Measurements from ENCODE around the gene GTF2A1.
A peak's percentile ranks its signal among the peaks of the same experiment; 100 is the strongest.

Gene GTF2A1

GRCh38 chr14:81172881-81173280, 47.9 kb downstream of the GTF2A1 start:
- DNase-seq, result no peak

GRCh38 chr14:81172353-81172752, 48.4 kb downstream of the GTF2A1 start:
- no peak for DNase-seq

GRCh38 chr14:81170829-81171195, 49.9 kb downstream of the GTF2A1 start:
- no peak for DNase-seq

- peak; percentile 97 for DNase-seq
Measured at GRCh38 chr14:81170104-81170828, 50.5 kb downstream of the GTF2A1 start.

DNA sequence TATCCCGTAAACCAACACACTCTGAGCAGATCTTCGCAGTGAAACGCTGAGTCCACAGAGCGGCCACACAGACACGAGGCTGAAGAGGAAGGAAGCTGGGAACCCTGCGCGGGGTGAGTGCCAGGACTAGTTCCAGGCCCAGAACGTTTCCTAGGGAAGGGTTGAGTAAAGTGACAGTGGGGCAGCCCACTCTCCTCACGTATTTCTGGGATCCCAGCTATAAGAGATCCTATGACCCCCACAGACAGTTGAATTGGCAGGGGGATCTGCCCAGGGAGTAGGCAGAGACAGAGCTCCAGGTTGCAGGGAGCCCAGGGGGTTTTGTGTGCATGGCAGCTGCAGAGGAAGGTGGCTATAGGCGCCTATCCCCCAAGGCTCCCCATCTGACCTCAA, 51.1 kb downstream of the GTF2A1 start:
- DNase-seq, result peak; percentile 72

- DNase-seq, result no peak
Measured at GRCh38 chr14:81169267-81169666, 51.5 kb downstream of the GTF2A1 start.

- DNase-seq, result no peak
Measured at GRCh38 chr14:81166121-81166520, 54.6 kb downstream of the GTF2A1 start.

GRCh38 chr14:81165188-81165587, 55.6 kb downstream of the GTF2A1 start:
- DNase-seq, result peak; percentile 37

- DNase-seq, result peak; percentile 87
Measured at GRCh38 chr14:81164167-81164774, 56.5 kb downstream of the GTF2A1 start.

GRCh38 chr14:81162941-81163340, 57.8 kb downstream of the GTF2A1 start:
- DNase-seq, result peak; percentile 91

GRCh38 chr14:81161749-81162148, 59.0 kb downstream of the GTF2A1 start:
- no peak for DNase-seq

DNA sequence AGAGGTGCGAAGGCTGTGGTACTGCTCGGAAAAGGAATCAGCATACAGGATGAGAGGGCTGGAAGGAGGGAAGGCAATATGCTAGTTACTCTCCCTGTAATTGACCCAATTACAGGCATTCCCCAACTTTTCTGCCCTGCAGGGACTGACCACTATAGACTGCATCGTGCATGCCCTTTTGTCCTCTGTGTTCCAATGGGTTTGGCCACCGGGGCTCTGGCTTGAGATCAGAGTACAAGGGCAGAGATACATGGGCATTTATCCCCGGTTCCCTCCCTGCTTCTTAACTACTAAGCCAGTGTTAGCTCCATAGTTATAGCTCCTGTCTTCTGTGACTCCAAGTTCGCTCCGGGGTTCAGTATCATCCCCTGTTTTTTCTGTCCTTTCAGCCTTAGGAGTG, 59.7 kb downstream of the GTF2A1 start:
- DNase-seq, result no peak

- DNase-seq, result no peak
Measured at GRCh38 chr14:81157431-81157830, 63.3 kb downstream of the GTF2A1 start.

GRCh38 chr14:81153187-81153586, 67.6 kb downstream of the GTF2A1 start:
- DNase-seq, result no peak

DNA sequence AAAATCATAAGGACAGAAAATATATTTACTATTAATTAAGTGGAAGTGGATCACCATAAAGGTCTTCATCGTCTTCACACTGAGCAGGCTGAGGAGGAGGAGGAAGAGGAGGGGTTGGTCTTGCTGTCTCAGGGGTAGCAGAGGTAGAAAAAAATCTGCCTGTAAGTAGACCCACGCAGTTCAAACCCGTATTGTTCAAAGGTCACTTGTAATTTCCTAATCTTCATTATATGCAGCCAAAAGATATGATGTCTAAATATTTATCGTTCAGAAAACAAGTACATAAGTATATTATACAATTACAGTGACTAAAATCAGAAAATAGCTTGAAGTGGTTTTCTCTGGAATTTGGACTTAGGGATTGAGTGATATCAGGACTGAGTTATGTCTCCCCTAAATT, 72.1 kb downstream of the GTF2A1 start:
- DNase-seq, result no peak

DNA sequence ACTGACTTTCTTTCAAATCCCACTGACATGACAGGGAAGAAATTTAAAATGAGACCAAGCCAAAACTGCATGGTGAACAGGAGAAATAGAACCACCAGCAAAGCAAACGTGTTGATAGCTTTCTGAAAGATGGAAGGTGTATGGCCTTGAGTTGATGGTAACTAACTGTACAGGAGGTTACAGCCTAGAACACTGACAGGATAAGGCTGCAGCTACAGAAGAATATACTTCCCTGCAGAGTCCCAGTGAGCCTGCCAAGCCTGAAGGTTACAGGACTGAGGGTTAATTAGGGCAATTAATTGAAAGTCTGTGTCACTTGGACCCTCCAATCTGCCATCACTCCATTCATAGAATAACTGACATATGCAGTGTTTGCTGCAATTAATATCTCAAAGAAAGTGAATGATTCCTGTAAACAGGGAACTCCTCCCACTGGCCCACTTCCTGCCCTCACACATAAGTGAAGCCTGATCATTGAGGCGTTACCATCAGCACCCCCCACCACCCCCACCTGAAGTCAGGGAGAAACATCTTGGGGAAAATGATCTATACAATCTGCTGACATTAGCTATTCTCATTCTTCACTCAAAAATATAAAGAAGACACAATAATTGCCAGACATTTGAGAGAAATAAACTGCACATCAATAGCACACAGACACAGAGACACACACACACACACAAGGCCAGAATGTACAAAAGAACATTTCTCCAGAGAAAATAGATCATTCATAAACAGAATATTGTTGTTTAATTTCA, 73.4 kb downstream of the GTF2A1 start:
- DNase-seq, result no peak

GRCh38 chr14:81144824-81145603, 75.7 kb downstream of the GTF2A1 start:
- DNase-seq, result no peak

DNA sequence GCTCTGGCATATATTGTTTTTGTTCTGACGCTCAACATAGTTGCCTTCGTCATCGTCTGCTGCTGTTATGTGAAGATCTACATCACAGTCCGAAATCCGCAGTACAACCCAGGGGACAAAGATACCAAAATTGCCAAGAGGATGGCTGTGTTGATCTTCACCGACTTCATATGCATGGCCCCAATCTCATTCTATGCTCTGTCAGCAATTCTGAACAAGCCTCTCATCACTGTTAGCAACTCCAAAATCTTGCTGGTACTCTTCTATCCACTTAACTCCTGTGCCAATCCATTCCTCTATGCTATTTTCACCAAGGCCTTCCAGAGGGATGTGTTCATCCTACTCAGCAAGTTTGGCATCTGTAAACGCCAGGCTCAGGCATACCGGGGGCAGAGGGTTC, 77.0 kb downstream of the GTF2A1 start:
- no peak for DNase-seq

DNA sequence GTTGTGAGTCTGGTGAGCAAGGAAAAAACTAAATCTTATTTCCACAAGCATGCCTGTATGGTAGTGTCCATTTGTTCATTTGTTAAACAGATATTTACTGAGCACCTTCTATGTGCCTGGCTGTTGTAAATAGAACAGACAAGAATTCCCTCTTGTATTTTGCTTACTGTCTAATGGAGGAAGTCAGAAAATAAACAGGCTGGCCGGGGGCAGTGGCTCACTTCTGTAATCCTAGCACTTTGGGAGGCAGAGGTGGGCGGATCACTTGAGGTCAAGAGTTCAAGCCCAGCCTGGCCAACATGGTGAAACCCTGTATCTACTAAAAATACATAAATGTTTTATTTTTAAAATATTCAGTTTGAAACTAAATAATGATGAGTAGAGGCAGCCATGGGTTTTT, 79.3 kb downstream of the GTF2A1 start:
- DNase-seq, result no peak

GRCh38 chr14:81138429-81138828, 82.3 kb downstream of the GTF2A1 start:
- DNase-seq, result no peak

DNA sequence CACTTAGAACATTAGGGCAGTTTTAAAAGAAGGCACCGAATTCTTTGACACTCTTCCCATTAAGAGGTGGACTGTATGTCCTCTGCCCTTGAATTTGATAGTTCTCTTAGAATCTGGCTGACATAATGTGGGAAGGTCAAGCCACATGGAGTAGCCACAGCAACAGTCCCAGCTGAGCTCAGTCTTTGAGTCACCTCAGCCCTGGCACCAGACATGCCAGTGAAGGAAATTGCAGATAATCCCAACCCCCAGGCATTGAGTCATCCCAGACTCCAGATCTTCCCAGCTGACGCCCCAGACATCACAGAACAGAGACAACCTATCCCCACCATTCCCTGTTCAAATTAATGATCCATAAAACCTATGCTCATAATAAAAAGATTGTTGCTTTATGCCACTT, 83.4 kb downstream of the GTF2A1 start:
- DNase-seq, result no peak

DNA sequence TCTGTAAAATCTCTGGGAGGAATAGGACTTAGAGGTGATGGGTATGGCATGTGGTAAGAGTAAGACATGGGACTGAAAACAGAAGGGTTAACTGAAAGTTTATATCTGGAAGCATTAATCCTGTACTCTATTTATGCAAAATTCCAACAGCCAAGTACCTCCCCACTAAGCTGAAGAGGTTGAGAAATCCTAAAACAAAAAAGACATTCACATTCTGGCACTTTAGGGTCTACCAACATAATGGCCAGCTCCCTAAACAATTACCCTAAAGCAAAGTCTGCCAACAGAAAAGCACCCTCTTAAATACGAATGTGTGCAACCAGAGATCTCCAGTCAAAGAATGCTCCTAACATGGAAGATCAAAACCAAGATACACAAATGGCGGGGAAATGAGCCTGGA, 87.4 kb downstream of the GTF2A1 start:
- DNase-seq, result no peak

GRCh38 chr14:81132468-81132867, 88.3 kb downstream of the GTF2A1 start:
- DNase-seq, result no peak

All from hematopoietic multipotent progenitor cell treated with erythropoietin and hydrocortisone succinate and interleukin-3 and kit ligand, for 6 days (in vitro differentiated cells).